ENCODE measurements around the gene NFATC2IP.
"Not testable (repeated sequence)": the region's sequence is repeated elsewhere in the genome, so short reads cannot be mapped to it uniquely, and the experiment has no call there.

NFATC2IP gene

GRCh38 chr16:28936784-28937155 is 14.0 kb upstream of the NFATC2IP start:
- H3K4me3 ChIP-seq (ENCODE audit: low read depth, low read length), result no peak overlapping the region
- ChIA-PET POLR2A (no interaction called here), CTCF (interaction anchor here (0.9 to 5.7 kb wide), 2 partner anchors 8 to 13 kb away, joined by 3 to 48 read pairs; no protein-coding TSS in a partner anchor)
- DNase-seq (ENCODE audit: low read depth, low spot score), result no peak
- TF ChIP-seq CTCF (IDR thresholded peaks at IDR 0.05; ENCODE audit: insufficient read depth, low read length, missing control alignments), result no peak

GRCh38 chr16:28937222-28937876 is 13.4 kb upstream of the NFATC2IP start:
- H3K4me3 ChIP-seq (ENCODE audit: low read depth, low read length), result no peak overlapping the region
- TF ChIP-seq CTCF (IDR thresholded peaks at IDR 0.05; ENCODE audit: insufficient read depth, low read length, missing control alignments), result no peak
- ChIA-PET POLR2A (no interaction called here), CTCF (interaction anchor here (0.9 to 5.7 kb wide), 2 partner anchors 7 to 14 kb away, joined by 3 to 48 read pairs; no protein-coding TSS in a partner anchor)
- DNase-seq (ENCODE audit: low read depth, low spot score), result no peak

GRCh38 chr16:28938721-28939120 is 12.0 kb upstream of the NFATC2IP start:
- CTCF ChIA-PET, result no interaction called here
- TF ChIP-seq CTCF (IDR thresholded peaks at IDR 0.05; ENCODE audit: insufficient read depth, low read length, missing control alignments), result no peak
- POLR2A ChIA-PET, result no interaction called here
- no peak overlapping the region for H3K4me3 ChIP-seq (ENCODE audit: low read depth, low read length)
- no peak for DNase-seq (ENCODE audit: low read depth, low spot score)

GRCh38 chr16:28939825-28940224 is 10.9 kb upstream of the NFATC2IP start:
- CTCF ChIA-PET, result interaction anchor here (1.4 kb wide), 1 partner anchor 93 kb away, joined by 3 read pairs; the partner anchor contains the start of gene TUFM
- H3K4me3 ChIP-seq (ENCODE audit: low read depth, low read length); DNase-seq (ENCODE audit: low read depth, low spot score); POLR2A ChIA-PET: not testable (repeated sequence)

- no peak for TF ChIP-seq CTCF (IDR thresholded peaks at IDR 0.05; ENCODE audit: insufficient read depth, low read length, missing control alignments)
- POLR2A ChIA-PET, result no interaction called here
- DNase-seq (ENCODE audit: low read depth, low spot score), result no peak
- CTCF ChIA-PET, result interaction anchor here (1.6 to 3.7 kb wide), 4 partner anchors 9 to 394 kb away, joined by 4 to 48 read pairs (median 25); partner anchors contain the start of gene CD19
- no peak overlapping the region for H3K4me3 ChIP-seq (ENCODE audit: low read depth, low read length)
Observed at GRCh38 chr16:28943281-28943680, 7.5 kb upstream of the NFATC2IP start.

GRCh38 chr16:28946681-28947080 is 4.1 kb upstream of the NFATC2IP start:
- ChIA-PET CTCF (interaction anchor here (0.9 to 2.7 kb wide), 7 partner anchors 18 to 397 kb away, joined by 3 to 13 read pairs (median 5); partner anchors contain the start of gene TUFM), POLR2A (no interaction called here)
- no peak overlapping the region for H3K4me3 ChIP-seq (ENCODE audit: low read depth, low read length)
- DNase-seq (ENCODE audit: low read depth, low spot score), result no peak
- TF ChIP-seq CTCF (IDR thresholded peaks at IDR 0.05; ENCODE audit: insufficient read depth, low read length, missing control alignments), result no peak

Data from AG04449 (cell line).